HEK293 (cell line): ENCODE data around the gene APBB2.

Source experiments
- CTCF ChIA-PET: fragments of 350-600 bp; formaldehyde crosslinking; extraction: SDS; loops from one replicate; lab custom pipeline; 2021; ENCODE audit warnings: antibody characterized with exemption; lab: Yijun Ruan, JAX
- POLR2A ChIA-PET: fragments of 300-600 bp; formaldehyde crosslinking; extraction: SDS; loops from one replicate; lab custom pipeline; 2020; ENCODE audit warnings: antibody characterized with exemption, inconsistent platforms; lab: Yijun Ruan, JAX
- H3K27ac ChIP-seq: fragments of 200-500 bp; sonication (Bioruptor generic); 2 replicates; pipeline ENCODE4 v1.5.1; 2014; ENCODE audit warnings: low read depth, low read length, control low read depth, inconsistent platforms; ENCODE audit errors: extremely low read depth
- H3K36me3 ChIP-seq, 2 experiments: fragments of 200-500 bp in 1 of 2; sonication (Bioruptor generic) in 1 of 2; 1 replicate in 1 of 2; 2 replicates in 1 of 2; pipeline ENCODE4 v1.5.1; 2014 to 2017; ENCODE audit warnings: inconsistent platforms in 2 of 2, low read length in 2 of 2; ENCODE audit not compliant: control insufficient read depth in 2 of 2, insufficient read depth in 1 of 2
- H3K4me1 ChIP-seq: fragments of 200-500 bp; sonication (Bioruptor generic); 2 replicates; pipeline ENCODE4 v1.5.1; 2014; ENCODE audit warnings: mild to moderate bottlenecking, low read length, inconsistent platforms; ENCODE audit not compliant: control insufficient read depth, insufficient read depth
- H3K4me3 ChIP-seq: 2 replicates; pipeline ENCODE4 v1.5.1; 2011; ENCODE audit warnings: low read depth, mild to moderate bottlenecking, control low read depth, low read length, moderate library complexity
- H3K9me3 ChIP-seq: fragments of 200-500 bp; sonication (Bioruptor generic); 2 replicates; pipeline ENCODE4 v1.5.1; 2014; ENCODE audit warnings: low read depth, low read length, inconsistent platforms; ENCODE audit not compliant: control insufficient read depth, insufficient read depth
- KLF10 ChIP-seq: fragments of 450-650 bp; IDR thresholded peaks from 2 replicates; pipeline ENCODE4 v1.5.1; 2018; ENCODE audit warnings: missing biosample characterization, mild to moderate bottlenecking, missing genetic modification characterization
- KLF8 ChIP-seq: fragments of 450-650 bp; formaldehyde crosslinking; IDR thresholded peaks from 2 replicates; pipeline ENCODE4 v1.5.1; 2016; ENCODE audit warnings: missing biosample characterization, missing genetic modification characterization
- SALL2 ChIP-seq: fragments of 450-650 bp; formaldehyde crosslinking; IDR thresholded peaks from 2 replicates; pipeline ENCODE4 v1.5.0; 2017; ENCODE audit warnings: missing biosample characterization, mild to moderate bottlenecking, missing genetic modification characterization, borderline replicate concordance
- SCRT2 ChIP-seq: fragments of 450-650 bp; formaldehyde crosslinking; IDR thresholded peaks from 2 replicates; pipeline ENCODE4 v1.5.1; 2016; ENCODE audit warnings: missing biosample characterization, missing genetic modification characterization
- ZNF133 ChIP-seq: fragments of 450-650 bp; formaldehyde crosslinking; IDR thresholded peaks from 2 replicates; pipeline ENCODE4 v1.5.1; 2016; ENCODE audit warnings: missing biosample characterization, missing genetic modification characterization
- ZNF146 ChIP-seq: fragments of 450-650 bp; formaldehyde crosslinking; IDR thresholded peaks from 2 replicates; pipeline ENCODE4 v1.5.1; 2016; ENCODE audit warnings: missing biosample characterization, missing genetic modification characterization
- ZNF169 ChIP-seq: fragments of 450-650 bp; formaldehyde crosslinking; IDR thresholded peaks from 2 replicates; pipeline ENCODE4 v1.5.1; 2016; ENCODE audit warnings: missing biosample characterization, missing genetic modification characterization
- ZNF184 ChIP-seq: fragments of 450-650 bp; IDR thresholded peaks from 2 replicates; pipeline ENCODE4 v1.5.1; 2018; ENCODE audit warnings: missing biosample characterization, mild to moderate bottlenecking, missing genetic modification characterization
- ZNF292 ChIP-seq: fragments of 450-650 bp; formaldehyde crosslinking; IDR thresholded peaks from 2 replicates; pipeline ENCODE4 v1.5.1; 2016; ENCODE audit warnings: low read depth, missing biosample characterization, missing genetic modification characterization, borderline replicate concordance
- ZNF324 ChIP-seq: fragments of 450-650 bp; formaldehyde crosslinking; IDR thresholded peaks from 2 replicates; pipeline ENCODE4 v1.5.1; 2016; ENCODE audit warnings: missing biosample characterization, missing genetic modification characterization
- ZNF335 ChIP-seq: fragments of 450-650 bp; formaldehyde crosslinking; conservative IDR thresholded peaks from 2 replicates; pipeline ENCODE4 v1.5.1; 2016; ENCODE audit warnings: missing biosample characterization, missing genetic modification characterization
- ZNF350 ChIP-seq: fragments of 450-650 bp; formaldehyde crosslinking; IDR thresholded peaks from 2 replicates; pipeline ENCODE4 v1.5.0; 2017; ENCODE audit warnings: missing biosample characterization, mild to moderate bottlenecking, missing genetic modification characterization
- ZNF433 ChIP-seq: fragments of 450-650 bp; formaldehyde crosslinking; IDR thresholded peaks from 2 replicates; pipeline ENCODE4 v1.5.1; 2016; ENCODE audit warnings: missing biosample characterization, missing genetic modification characterization, low read depth
- ZNF624 ChIP-seq: fragments of 450-650 bp; formaldehyde crosslinking; IDR thresholded peaks from 2 replicates; pipeline ENCODE4 v1.5.1; 2017; ENCODE audit warnings: missing biosample characterization, missing genetic modification characterization
- ZNF629 ChIP-seq: fragments of 450-650 bp; formaldehyde crosslinking; IDR thresholded peaks from 2 replicates; pipeline ENCODE4 v1.5.1; 2017; ENCODE audit warnings: missing biosample characterization, missing genetic modification characterization
- ZNF654 ChIP-seq: fragments of 450-650 bp; formaldehyde crosslinking; IDR thresholded peaks from 2 replicates; pipeline ENCODE4 v1.5.1; 2016; ENCODE audit warnings: low read depth, missing biosample characterization, missing genetic modification characterization
- ZNF677 ChIP-seq: fragments of 450-650 bp; IDR thresholded peaks from 2 replicates; pipeline ENCODE4 v1.5.0; 2018; ENCODE audit warnings: missing biosample characterization, mild to moderate bottlenecking, missing genetic modification characterization, moderate library complexity
- ZNF785 ChIP-seq: fragments of 450-650 bp; formaldehyde crosslinking; IDR thresholded peaks from 2 replicates; pipeline ENCODE4 v1.5.1; 2016; ENCODE audit warnings: missing biosample characterization, missing genetic modification characterization
- TF ChIP-seq, protein P1 (sequence below): fragments of 450-650 bp; formaldehyde crosslinking; IDR thresholded peaks from 2 replicates; pipeline ENCODE4 v1.5.1; 2017; ENCODE audit warnings: missing biosample characterization, missing genetic modification characterization
- TF ChIP-seq, protein P2 (sequence below): fragments of 450-650 bp; IDR thresholded peaks from 2 replicates; pipeline ENCODE4 v1.5.1; 2018; ENCODE audit warnings: missing biosample characterization, missing genetic modification characterization
- TF ChIP-seq, protein P3 (sequence below): fragments of 450-650 bp; formaldehyde crosslinking; IDR thresholded peaks from 2 replicates; pipeline ENCODE4 v1.5.1; 2017; ENCODE audit warnings: missing biosample characterization, mild to moderate bottlenecking, missing genetic modification characterization, moderate library complexity
- TF ChIP-seq, protein P4 (sequence below): fragments of 450-650 bp; formaldehyde crosslinking; IDR thresholded peaks from 2 replicates; pipeline ENCODE4 v1.5.0; 2017; ENCODE audit warnings: missing biosample characterization, missing genetic modification characterization, borderline replicate concordance

The APBB2 gene

DNA sequence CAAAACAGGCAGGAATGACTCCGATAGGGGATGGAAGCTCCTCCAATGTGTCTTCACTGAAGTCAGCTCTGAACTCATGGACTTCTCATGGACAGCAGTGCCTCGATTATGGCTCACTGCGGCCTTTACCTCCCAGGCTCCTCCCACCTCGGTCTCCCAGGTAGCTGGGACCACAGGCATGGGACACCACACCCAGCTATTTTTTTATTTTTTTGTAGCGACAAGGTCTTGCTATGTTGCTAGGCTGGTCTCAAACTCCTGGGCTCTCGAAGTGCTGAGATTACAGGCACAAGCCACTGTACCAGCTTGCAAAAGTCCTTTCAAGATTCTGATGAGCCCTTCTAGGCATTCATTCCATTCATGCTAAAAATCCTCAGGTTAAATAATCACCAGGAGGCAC lies 283.1 kb downstream of the APBB2 start:
- ChIA-PET POLR2A (no interaction called here), CTCF (interaction anchor here (0.7 to 1.5 kb wide), 3 partner anchors 45 to 559 kb away, joined by 5 to 12 read pairs (median 8); partner anchors contain the start of gene APBB2)
- TF ChIP-seq ZNF169 (tag by site-specific recombination) (no peak), SCRT2 (tag by site-specific recombination) (no peak), ZNF677 (tag by site-specific recombination) (no peak), ZNF133 (tag by site-specific recombination) (no peak), KLF8 (tag by site-specific recombination) (no peak), ZNF629 (tag by site-specific recombination) (no peak)
- TF ChIP-seq, protein P1, sequence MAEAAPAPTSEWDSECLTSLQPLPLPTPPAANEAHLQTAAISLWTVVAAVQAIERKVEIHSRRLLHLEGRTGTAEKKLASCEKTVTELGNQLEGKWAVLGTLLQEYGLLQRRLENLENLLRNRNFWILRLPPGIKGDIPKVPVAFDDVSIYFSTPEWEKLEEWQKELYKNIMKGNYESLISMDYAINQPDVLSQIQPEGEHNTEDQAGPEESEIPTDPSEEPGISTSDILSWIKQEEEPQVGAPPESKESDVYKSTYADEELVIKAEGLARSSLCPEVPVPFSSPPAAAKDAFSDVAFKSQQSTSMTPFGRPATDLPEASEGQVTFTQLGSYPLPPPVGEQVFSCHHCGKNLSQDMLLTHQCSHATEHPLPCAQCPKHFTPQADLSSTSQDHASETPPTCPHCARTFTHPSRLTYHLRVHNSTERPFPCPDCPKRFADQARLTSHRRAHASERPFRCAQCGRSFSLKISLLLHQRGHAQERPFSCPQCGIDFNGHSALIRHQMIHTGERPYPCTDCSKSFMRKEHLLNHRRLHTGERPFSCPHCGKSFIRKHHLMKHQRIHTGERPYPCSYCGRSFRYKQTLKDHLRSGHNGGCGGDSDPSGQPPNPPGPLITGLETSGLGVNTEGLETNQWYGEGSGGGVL (tag by site-specific recombination): no peak
- peaks cover 0 to 3% of the 10 kb centered on the region in 2 experiments; a peak in 1 of 3 replicates for H3K36me3 ChIP-seq
- no peaks in the 10 kb centered on the region for H3K9me3 ChIP-seq
- H3K4me3 ChIP-seq: no peak overlapping the region
- no peak overlapping the region for H3K27ac ChIP-seq
- H3K4me1 ChIP-seq: no peaks in the 10 kb centered on the region

DNA sequence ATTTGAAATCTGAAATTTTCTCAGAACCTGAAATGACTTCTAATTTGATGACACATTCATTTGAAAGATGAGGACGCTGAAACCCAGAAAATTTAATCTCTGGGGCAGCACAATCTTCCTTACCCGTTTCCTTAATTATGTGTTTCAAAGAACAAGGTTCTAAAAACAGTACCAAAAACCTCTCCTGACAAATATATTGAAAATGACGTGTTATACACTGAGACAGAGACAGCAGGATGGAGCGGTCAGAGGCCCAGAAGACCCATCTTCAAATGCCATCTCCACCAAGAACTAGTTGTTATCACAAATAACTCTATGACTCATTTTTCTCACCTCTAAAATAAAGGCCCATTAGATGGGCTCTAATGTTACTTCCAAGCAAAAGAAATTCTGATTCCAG lies 287.3 kb downstream of the APBB2 start:
- no peak overlapping the region for H3K4me3 ChIP-seq
- no peak overlapping the region for H3K27ac ChIP-seq
- ChIA-PET CTCF (interaction anchor here (1.0 to 3.0 kb wide), 3 partner anchors 9 to 285 kb away, joined by 3 to 15 read pairs (median 3); no protein-coding TSS in a partner anchor), POLR2A (no interaction called here)
- H3K4me1 ChIP-seq: no peaks in the 10 kb centered on the region
- TF ChIP-seq ZNF133 (tag by site-specific recombination) (no peak), SALL2 (tag by site-specific recombination) (no peak), ZNF184 (tag by site-specific recombination) (no peak), ZNF654 (no peak), ZNF624 (no peak), ZNF146 (tag by site-specific recombination) (no peak), ZNF350 (tag by site-specific recombination) (no peak), ZNF292 (tag by site-specific recombination) (no peak), ZNF335 (no peak), ZNF324 (tag by site-specific recombination) (no peak), ZNF785 (no peak), KLF10 (tag by site-specific recombination) (no peak), ZNF433 (no peak)
- TF ChIP-seq, protein P2, sequence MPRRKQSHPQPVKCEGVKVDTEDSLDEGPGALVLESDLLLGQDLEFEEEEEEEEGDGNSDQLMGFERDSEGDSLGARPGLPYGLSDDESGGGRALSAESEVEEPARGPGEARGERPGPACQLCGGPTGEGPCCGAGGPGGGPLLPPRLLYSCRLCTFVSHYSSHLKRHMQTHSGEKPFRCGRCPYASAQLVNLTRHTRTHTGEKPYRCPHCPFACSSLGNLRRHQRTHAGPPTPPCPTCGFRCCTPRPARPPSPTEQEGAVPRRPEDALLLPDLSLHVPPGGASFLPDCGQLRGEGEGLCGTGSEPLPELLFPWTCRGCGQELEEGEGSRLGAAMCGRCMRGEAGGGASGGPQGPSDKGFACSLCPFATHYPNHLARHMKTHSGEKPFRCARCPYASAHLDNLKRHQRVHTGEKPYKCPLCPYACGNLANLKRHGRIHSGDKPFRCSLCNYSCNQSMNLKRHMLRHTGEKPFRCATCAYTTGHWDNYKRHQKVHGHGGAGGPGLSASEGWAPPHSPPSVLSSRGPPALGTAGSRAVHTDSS: no peak
- TF ChIP-seq, protein P3, sequence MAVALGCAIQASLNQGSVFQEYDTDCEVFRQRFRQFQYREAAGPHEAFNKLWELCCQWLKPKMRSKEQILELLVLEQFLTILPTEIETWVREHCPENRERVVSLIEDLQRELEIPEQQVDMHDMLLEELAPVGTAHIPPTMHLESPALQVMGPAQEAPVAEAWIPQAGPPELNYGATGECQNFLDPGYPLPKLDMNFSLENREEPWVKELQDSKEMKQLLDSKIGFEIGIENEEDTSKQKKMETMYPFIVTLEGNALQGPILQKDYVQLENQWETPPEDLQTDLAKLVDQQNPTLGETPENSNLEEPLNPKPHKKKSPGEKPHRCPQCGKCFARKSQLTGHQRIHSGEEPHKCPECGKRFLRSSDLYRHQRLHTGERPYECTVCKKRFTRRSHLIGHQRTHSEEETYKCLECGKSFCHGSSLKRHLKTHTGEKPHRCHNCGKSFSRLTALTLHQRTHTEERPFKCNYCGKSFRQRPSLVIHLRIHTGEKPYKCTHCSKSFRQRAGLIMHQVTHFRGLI: no peak
- TF ChIP-seq, protein P4, sequence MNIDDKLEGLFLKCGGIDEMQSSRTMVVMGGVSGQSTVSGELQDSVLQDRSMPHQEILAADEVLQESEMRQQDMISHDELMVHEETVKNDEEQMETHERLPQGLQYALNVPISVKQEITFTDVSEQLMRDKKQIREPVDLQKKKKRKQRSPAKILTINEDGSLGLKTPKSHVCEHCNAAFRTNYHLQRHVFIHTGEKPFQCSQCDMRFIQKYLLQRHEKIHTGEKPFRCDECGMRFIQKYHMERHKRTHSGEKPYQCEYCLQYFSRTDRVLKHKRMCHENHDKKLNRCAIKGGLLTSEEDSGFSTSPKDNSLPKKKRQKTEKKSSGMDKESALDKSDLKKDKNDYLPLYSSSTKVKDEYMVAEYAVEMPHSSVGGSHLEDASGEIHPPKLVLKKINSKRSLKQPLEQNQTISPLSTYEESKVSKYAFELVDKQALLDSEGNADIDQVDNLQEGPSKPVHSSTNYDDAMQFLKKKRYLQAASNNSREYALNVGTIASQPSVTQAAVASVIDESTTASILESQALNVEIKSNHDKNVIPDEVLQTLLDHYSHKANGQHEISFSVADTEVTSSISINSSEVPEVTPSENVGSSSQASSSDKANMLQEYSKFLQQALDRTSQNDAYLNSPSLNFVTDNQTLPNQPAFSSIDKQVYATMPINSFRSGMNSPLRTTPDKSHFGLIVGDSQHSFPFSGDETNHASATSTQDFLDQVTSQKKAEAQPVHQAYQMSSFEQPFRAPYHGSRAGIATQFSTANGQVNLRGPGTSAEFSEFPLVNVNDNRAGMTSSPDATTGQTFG (tag by site-specific recombination): no peak
- H3K9me3 ChIP-seq: no peaks in the 10 kb centered on the region
- H3K36me3 ChIP-seq: no peaks in the 10 kb centered on the region
